22Rv1 (cell line): Measurements from ENCODE around the gene SLC25A22.

Source experiments
- CTCF ChIP-seq: fragments of 450-650 bp; IDR thresholded peaks from 2 replicates; pipeline ENCODE4 v1.5.1; 2017; ENCODE audit warnings: mild to moderate bottlenecking
- ZFX ChIP-seq: fragments of 450-650 bp; IDR thresholded peaks from 2 replicates; pipeline ENCODE4 v1.6.1; 2017; ENCODE audit warnings: antibody characterized with exemption, borderline replicate concordance

GRCh38 chr11:826227-826621 is 28.1 kb upstream of the SLC25A22 start:
- TF ChIP-seq CTCF (no peak), ZFX (no peak)
